T-helper 1 cell treated with Interleukin-12 subunit alpha and Interleukin-12 subunit beta and Interleukin-4 antibody, amounts not matched to agents 30 μg/mL and 1 μg/mL, for 36 hours (primary cell): ENCODE data around the gene CECR2.

Experiments used
- H3K27ac Mint-ChIP-seq: one replicate; pipeline ENCODE4 v1.8.0; 2021; ENCODE audit warnings: mild to moderate bottlenecking, mixed read lengths
- H3K27me3 Mint-ChIP-seq: one replicate; pipeline ENCODE4 v1.8.0; 2021; ENCODE audit warnings: low read depth, mixed read lengths
- H3K36me3 Mint-ChIP-seq: one replicate; pipeline ENCODE4 v1.8.0; 2021; ENCODE audit warnings: low read depth, mixed read lengths
- H3K4me1 Mint-ChIP-seq: one replicate; pipeline ENCODE4 v1.8.0; 2021; ENCODE audit warnings: low read depth, mixed read lengths
- H3K4me3 Mint-ChIP-seq: one replicate; pipeline ENCODE4 v1.8.0; 2021; ENCODE audit warnings: mild to moderate bottlenecking, moderate library complexity, mixed read lengths
- H3K9me3 Mint-ChIP-seq: one replicate; pipeline ENCODE4 v1.8.0; 2021; ENCODE audit warnings: mixed read lengths

CECR2 gene

DNA sequence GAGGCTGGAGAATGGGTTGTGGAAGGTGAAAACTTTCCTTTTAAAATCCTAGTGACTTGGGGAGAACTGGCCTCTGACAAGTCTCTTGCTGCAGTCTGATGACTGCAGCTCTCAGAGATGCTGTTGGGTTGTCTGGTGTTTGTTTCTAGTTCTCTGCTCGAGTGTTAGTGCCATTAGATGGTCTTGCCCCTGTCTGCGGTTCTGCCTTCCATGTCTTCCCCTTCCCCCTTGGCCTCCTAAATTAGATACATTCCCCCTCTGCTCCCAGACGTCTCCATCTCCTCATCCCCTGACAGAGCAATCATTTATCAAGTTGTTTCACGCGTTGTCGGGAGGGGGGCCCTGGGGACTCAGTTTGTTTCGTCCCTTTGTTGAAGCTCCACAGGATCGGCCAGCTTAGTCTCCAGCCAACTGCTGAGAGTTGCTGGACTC, 67.7 kb downstream of the CECR2 start:
- Mint-ChIP-seq H3K4me1 (peaks cover 2% of the 10 kb centered on the region), H3K4me3 (no peak overlapping the region), H3K36me3 (no peaks in the 10 kb centered on the region), H3K27me3 (peaks cover 16% of the 10 kb centered on the region), H3K27ac (no peak overlapping the region), H3K9me3 (no peaks in the 10 kb centered on the region)

DNA sequence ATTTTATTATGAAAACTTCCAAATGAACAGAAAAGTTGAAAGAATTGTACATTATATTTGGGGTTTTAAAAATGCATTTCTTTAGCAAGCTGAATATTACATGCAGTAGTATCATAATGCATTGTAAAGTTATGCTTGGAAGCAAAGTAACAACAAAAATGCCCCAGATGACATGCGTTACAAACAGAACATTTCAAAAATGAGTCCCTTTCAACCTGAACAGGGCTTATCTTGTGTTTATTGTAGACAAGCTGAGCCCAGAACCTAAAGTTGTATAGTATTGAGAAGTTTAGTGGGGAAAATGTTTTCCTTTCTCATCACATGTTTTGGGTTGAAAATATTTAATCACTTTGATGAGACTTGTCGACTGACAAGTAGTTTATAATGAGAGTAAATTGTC, 68.8 kb downstream of the CECR2 start:
- H3K9me3 Mint-ChIP-seq, result no peaks in the 10 kb centered on the region
- no peak overlapping the region for H3K4me3 Mint-ChIP-seq
- peaks cover 2% of the 10 kb centered on the region for H3K4me1 Mint-ChIP-seq
- H3K27ac Mint-ChIP-seq, result no peak overlapping the region
- peaks cover 18% of the 10 kb centered on the region for H3K27me3 Mint-ChIP-seq
- no peaks in the 10 kb centered on the region for H3K36me3 Mint-ChIP-seq

DNA sequence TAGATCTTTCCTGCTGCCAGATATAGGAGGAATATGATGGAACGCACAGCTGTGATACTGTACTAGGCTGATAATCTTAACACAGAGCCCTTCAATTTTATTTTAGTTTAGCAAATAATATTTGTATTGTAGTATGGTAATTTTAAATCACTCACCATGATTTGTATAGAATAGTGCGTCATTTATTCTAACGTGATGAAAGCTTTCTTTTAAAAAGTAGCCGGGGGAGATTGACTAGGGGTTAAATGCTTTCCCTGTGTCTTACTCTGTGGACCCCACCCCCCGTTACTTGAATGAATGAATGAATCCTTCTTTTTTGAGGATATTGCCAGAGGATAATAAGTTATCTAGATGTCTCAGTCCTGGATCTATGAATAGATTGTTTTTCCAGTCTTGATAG, 72.1 kb downstream of the CECR2 start:
- Mint-ChIP-seq H3K9me3 (no peaks in the 10 kb centered on the region), H3K4me1 (peaks cover 2% of the 10 kb centered on the region), H3K36me3 (no peaks in the 10 kb centered on the region), H3K27me3 (peaks cover 17% of the 10 kb centered on the region), H3K4me3 (no peak overlapping the region), H3K27ac (no peak overlapping the region)

DNA sequence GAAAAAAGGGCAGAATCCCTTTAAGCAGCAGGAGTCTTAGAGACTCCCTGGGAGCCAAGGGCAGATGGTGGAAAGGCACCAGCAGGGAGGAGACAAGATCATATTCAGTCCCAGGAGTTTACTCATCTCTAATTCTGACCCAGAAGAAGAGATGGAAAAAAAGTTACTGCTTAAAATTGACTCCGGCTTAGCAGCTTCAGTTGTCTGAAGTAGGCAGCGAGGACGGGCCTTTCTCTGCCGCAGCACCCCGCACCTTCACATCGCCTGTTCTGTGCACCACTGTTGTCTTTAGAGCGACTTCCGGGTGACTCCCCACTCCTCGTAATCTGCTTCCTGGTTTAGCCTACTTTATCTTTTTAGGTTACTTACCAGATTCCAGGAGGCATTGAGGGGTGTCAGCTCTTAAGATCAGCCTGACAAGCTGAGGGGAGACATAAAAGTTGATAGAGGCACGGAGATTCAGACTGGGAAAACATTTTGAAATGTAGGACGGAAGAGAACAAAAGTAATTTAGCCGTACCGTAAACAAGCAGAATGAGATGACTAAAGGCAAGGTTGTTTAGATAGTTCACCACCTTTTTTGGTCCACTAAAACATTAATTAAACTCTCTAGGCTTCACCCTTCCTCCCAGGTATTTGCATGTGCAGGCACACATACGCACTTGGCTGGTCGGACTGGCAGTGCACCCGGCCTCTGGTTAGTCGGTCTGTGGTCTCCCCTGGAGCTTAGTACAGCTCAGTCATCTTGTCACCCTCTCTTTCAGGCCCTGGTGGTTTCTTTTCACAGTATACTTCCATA, 74.3 kb downstream of the CECR2 start:
- no peaks in the 10 kb centered on the region for H3K4me1 Mint-ChIP-seq
- no peak overlapping the region for H3K27ac Mint-ChIP-seq

DNA sequence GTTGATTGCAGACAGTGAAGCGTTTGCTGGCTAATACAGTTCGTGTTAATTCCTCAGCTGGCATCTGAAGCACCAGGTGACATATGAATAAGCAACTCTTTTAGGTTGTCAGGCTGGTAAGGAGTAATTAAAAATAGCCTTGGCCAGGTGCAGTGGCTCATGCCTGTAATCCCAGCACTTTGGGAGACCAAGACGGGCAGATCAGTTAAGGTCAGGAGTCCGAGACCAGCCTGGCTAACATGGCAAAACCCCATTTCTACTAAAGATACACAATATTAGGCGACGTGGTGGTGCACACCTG, 74.9 kb downstream of the CECR2 start:
- Mint-ChIP-seq H3K4me3 (no peak overlapping the region), H3K4me1 (no peaks in the 10 kb centered on the region), H3K36me3 (no peaks in the 10 kb centered on the region), H3K27ac (no peak overlapping the region), H3K27me3 (peaks cover 5% of the 10 kb centered on the region), H3K9me3 (no peaks in the 10 kb centered on the region)

More for the DNA sequence above, 74.3 kb downstream of the CECR2 start:
- Mint-ChIP-seq H3K27me3 (peaks cover 5% of the 10 kb centered on the region), H3K36me3 (no peaks in the 10 kb centered on the region), H3K4me3 (no peak overlapping the region), H3K9me3 (no peaks in the 10 kb centered on the region)

DNA sequence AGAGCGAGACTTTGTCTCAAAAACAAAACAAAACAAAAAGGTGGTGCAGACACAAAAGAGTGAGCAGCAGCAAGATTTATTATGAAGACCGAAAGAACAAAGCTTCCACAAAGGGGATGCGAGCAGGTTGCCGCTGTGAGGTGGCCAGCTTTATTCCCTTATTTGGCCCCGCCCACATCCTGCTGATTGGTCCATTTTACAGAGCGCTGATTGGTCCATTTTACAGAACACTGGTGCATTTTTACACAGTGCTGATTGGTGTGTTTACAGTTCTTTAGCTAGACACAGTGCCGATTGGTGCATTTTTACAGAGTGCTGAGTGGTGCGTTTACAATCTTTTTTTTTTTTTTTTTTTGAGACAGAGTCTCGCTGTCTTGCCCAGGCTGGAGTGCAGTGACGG, 77.4 kb downstream of the CECR2 start:
- no peaks in the 10 kb centered on the region for H3K4me1 Mint-ChIP-seq
- no peaks in the 10 kb centered on the region for H3K36me3 Mint-ChIP-seq
- H3K27me3 Mint-ChIP-seq, result peaks cover 5% of the 10 kb centered on the region
- H3K9me3 Mint-ChIP-seq, result no peaks in the 10 kb centered on the region
- no peak overlapping the region for H3K4me3 Mint-ChIP-seq
- no peak overlapping the region for H3K27ac Mint-ChIP-seq

- Mint-ChIP-seq H3K27me3 (no peaks in the 10 kb centered on the region), H3K4me3 (no peak overlapping the region), H3K27ac (no peak overlapping the region), H3K36me3 (no peaks in the 10 kb centered on the region), H3K4me1 (no peaks in the 10 kb centered on the region), H3K9me3 (no peaks in the 10 kb centered on the region)
Measured at GRCh38 chr22:17451316-17451715, 82.1 kb downstream of the CECR2 start.

DNA sequence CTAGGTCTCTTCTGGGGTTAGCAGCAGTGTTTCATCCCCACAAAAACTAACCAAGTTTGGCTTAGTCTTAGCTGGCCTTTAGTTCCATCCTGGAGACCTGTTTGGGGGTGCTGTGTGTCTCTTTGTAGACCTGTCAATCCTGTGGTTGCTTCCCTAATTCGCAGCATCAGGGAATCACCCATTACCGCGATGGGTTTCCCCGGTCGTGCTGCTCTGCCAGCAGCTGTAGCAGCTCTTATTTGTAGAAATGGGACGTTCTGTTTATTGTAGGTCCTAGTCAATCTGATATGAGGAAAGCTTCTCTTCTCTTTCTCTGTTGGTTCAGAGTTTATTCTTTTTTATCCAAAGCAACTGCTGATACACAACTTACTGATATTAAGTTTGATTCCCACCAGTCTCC, 91.6 kb downstream of the CECR2 start:
- Mint-ChIP-seq H3K4me3 (no peak overlapping the region), H3K9me3 (no peaks in the 10 kb centered on the region), H3K27me3 (peaks cover 16% of the 10 kb centered on the region), H3K36me3 (no peaks in the 10 kb centered on the region), H3K4me1 (no peaks in the 10 kb centered on the region), H3K27ac (no peak overlapping the region)

GRCh38 chr22:17470880-17471500, 101.7 kb downstream of the CECR2 start:
- Mint-ChIP-seq H3K27me3 (peaks cover 15% of the 10 kb centered on the region), H3K4me3 (no peak overlapping the region), H3K36me3 (no peaks in the 10 kb centered on the region), H3K27ac (no peak overlapping the region), H3K9me3 (no peaks in the 10 kb centered on the region), H3K4me1 (no peaks in the 10 kb centered on the region)

DNA sequence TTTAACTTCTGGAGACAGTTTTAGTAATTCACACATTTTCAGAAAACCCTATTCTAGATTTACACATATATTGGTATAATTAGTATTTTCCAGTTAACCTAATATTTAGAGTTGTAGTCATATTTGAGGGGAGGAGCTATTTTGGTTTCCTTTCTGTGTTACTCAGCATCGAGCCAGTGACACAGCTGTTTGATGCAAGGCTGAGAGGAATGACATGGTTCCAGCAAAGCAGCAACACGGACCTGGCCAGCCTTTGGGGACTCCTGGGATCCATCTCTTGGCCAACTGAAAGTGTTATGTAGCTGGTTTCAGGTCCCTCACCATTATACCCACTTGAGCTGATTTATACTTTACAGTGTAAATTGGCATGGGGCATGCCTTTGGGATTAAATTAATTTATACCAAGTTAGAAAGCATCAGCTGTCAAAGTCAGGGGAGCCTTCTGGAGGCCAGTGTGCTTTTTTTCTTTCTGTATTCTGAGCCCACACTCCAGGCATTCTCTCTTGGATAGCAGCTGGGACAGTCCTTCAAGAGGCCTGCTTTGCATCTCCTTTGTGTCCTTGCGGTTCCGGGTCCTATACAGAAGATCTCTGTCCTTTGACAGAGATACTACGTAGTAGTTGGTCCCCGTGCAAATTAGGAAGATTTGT, 102.8 kb downstream of the CECR2 start:
- Mint-ChIP-seq H3K27me3 (peaks cover 21% of the 10 kb centered on the region), H3K4me3 (no peak overlapping the region), H3K36me3 (no peaks in the 10 kb centered on the region), H3K27ac (no peak overlapping the region), H3K9me3 (no peaks in the 10 kb centered on the region), H3K4me1 (no peaks in the 10 kb centered on the region)

DNA sequence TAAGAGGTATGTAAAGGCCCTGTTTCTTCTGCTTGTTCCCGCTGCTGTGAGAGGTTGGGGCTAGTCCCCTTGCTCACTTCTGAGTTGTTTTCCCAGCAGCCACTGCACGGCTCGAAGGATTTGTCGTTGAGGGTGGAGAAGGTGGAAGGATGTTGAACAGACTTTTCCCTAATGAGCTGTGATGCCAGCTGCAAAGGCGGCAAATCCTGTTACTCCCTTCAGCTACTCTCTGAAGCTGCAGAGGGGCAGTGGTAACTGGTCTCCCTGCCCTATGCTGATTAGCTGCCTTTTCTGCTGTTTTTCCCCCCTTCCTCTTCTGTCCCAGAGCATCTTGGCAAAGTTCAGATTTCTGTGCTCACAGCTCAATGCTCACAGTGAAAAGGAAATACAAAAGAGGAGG, 103.7 kb downstream of the CECR2 start:
- no peak overlapping the region for H3K27ac Mint-ChIP-seq
- H3K9me3 Mint-ChIP-seq, result no peaks in the 10 kb centered on the region

DNA sequence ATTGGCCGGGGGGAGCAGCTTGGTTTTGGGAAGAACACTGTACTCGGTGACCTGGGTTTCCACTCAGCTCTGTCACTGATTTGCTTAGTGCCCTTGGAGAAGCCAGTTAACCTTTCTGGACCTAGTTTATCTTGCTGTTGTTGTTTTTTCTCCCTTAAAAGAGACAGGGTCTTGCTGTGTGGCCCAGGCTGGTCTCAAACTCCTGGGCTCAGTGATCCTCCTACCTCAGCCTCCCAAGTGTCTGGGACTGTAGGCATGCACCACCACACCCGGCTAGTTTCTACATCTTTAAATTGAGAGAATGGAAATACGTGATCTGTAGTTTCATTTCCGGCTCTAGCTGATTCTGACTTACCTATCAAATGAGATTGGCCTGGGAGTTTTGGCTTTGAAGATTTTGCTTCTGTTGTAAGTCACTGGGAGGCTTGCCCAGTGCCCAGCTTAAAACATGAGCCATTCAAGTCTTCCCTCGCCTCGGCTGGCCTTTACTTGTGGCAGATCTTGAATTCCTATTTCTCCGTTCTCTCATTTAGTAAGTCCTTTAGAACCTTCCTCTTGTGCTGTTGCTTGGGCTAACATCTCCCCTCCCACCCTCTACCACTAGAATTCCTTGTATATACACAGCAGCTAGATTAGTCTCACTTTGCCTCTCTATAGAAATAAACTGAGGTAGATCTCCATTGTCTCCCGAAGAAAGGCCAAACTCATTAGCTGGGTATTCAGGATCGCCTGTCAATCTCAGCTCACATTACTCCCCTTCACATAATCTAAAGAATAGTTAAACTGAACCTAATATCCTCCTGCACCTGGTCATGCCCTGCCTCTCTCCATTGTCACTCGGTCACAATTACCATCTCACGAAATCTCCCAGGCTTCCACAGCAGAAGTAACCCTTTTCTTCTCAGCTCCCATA, 106.3 kb downstream of the CECR2 start:
- Mint-ChIP-seq H3K27me3 (peaks cover 35% of the 10 kb centered on the region), H3K4me1 (no peaks in the 10 kb centered on the region), H3K27ac (no peak overlapping the region), H3K36me3 (no peaks in the 10 kb centered on the region), H3K4me3 (no peak overlapping the region), H3K9me3 (no peaks in the 10 kb centered on the region)

More for the DNA sequence above, 103.7 kb downstream of the CECR2 start:
- Mint-ChIP-seq H3K27me3 (peaks cover 30% of the 10 kb centered on the region), H3K36me3 (no peaks in the 10 kb centered on the region), H3K4me3 (no peak overlapping the region), H3K4me1 (no peaks in the 10 kb centered on the region)

DNA sequence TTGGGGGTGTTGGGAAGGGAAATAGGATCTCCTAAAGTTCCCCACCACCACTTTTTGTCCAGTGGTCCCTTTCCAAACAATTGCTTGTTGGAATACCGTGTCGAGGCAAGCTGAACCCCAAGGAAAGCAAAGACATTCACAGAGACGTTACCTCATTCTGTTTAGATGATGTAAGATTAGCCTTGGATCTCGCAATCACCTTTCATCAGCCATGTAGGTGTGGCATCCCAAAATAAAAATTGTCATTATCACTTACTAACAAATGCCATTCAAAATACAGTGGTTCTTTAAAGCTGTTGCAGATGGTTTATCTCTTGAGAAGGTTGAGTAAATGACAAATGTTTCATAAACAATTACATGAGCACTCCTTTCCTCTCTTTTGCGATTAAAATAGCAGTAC, 107.6 kb downstream of the CECR2 start:
- Mint-ChIP-seq H3K4me3 (no peak overlapping the region), H3K9me3 (no peaks in the 10 kb centered on the region), H3K4me1 (no peaks in the 10 kb centered on the region), H3K27me3 (peaks cover 35% of the 10 kb centered on the region), H3K27ac (no peak overlapping the region), H3K36me3 (no peaks in the 10 kb centered on the region)

DNA sequence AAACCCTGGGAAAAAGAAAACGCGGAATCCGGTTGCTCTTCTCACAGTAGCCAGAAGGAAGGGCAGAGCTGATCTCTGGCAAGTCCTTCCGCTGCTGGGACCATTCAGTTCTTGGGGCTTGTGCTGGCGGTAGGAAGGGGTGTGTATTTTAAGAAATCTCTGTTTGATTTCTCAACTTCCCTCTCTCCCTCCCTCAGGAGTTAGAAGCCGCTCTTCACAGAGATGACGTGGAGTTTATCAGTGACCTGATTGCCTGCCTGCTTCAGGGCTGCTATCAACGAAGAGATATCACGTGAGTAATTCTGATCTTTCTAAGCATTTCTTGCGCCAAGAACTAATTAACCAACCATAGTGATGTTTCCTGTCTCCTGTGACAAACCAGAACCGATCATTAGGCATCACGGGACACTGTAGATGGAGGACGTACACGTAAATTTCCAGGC, 108.2 kb downstream of the CECR2 start:
- no peaks in the 10 kb centered on the region for H3K36me3 Mint-ChIP-seq
- no peak overlapping the region for H3K4me3 Mint-ChIP-seq
- no peak overlapping the region for H3K27ac Mint-ChIP-seq
- no peaks in the 10 kb centered on the region for H3K9me3 Mint-ChIP-seq
- H3K4me1 Mint-ChIP-seq, result no peaks in the 10 kb centered on the region
- H3K27me3 Mint-ChIP-seq, result peaks cover 35% of the 10 kb centered on the region
